Esophagus muscularis mucosa (tissue), 3 donors: Measurements from ENCODE around the gene FNDC1.
A peak's percentile ranks its signal among the peaks of the same experiment; 100 is the strongest.

ENCODE experiments used
- POLR2A ChIP-seq: fragments of 450-650 bp; IDR thresholded peaks from one replicate; pipeline ENCODE4 v1.6.1; 2017; ENCODE audit warnings: antibody characterized with exemption, moderate library complexity, mild to moderate bottlenecking, low read depth
- TF ChIP-seq, protein P1 (sequence below), 3 experiments: fragments of 200-600 bp in 2 of 3; fragments of 450-650 bp in 1 of 3; sonication (generic) in 2 of 3; IDR thresholded peaks; one replicate each; pipeline ENCODE4 v1.5.1; 2017 to 2019; ENCODE audit warnings: antibody characterized with exemption in 3 of 3, mild to moderate bottlenecking in 2 of 3, moderate library complexity in 1 of 3

DNA sequence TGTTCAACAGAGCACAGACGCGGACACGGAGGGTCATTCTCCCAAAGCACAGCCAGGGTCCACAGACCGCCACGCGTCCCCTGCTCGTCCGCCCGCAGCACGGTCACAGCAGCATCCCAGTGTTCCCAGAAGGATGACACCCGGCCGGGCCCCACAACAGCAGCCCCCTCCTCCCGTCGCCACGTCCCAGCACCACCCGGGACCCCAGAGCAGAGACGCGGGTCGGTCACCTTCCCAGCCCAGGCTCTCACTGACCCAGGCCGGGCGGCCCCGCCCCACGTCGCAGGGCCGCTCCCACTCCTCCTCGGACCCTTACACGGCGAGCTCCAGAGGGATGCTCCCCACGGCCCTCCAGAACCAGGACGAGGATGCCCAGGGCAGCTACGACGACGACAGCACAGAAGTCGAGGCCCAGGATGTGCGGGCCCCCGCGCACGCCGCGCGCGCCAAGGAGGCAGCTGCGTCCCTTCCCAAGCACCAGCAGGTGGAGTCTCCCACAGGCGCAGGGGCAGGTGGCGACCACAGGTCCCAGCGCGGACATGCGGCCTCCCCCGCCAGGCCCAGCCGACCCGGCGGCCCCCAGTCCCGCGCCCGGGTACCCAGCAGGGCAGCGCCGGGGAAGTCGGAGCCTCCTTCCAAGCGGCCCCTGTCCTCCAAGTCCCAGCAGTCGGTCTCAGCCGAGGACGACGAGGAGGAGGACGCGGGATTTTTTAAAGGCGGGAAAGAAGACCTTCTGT is 64.3 kb downstream of the FNDC1 start:
- TF ChIP-seq POLR2A: no peak
- TF ChIP-seq, protein P1, sequence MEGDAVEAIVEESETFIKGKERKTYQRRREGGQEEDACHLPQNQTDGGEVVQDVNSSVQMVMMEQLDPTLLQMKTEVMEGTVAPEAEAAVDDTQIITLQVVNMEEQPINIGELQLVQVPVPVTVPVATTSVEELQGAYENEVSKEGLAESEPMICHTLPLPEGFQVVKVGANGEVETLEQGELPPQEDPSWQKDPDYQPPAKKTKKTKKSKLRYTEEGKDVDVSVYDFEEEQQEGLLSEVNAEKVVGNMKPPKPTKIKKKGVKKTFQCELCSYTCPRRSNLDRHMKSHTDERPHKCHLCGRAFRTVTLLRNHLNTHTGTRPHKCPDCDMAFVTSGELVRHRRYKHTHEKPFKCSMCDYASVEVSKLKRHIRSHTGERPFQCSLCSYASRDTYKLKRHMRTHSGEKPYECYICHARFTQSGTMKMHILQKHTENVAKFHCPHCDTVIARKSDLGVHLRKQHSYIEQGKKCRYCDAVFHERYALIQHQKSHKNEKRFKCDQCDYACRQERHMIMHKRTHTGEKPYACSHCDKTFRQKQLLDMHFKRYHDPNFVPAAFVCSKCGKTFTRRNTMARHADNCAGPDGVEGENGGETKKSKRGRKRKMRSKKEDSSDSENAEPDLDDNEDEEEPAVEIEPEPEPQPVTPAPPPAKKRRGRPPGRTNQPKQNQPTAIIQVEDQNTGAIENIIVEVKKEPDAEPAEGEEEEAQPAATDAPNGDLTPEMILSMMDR (IDR thresholded peaks at IDR 0.05): peak in 1 of 3 experiments; percentile 14
